B cell (primary cell): ENCODE measurements around the gene TCF15.

Experiments used
- EZH2 ChIP-seq: IDR thresholded peaks from 2 replicates; pipeline ENCODE4 v1.6.1; 2012; ENCODE audit warnings: borderline replicate concordance, low read depth, mild to moderate bottlenecking, moderate library complexity, low read length; ENCODE audit not compliant: insufficient read depth, poor library complexity, severe bottlenecking
- TF ChIP-seq, protein P1 (sequence below): fragments of 200-600 bp; IDR thresholded peaks from one replicate; pipeline ENCODE4 v1.8.0; 2022; ENCODE audit warnings: antibody characterized with exemption, mild to moderate bottlenecking

DNA sequence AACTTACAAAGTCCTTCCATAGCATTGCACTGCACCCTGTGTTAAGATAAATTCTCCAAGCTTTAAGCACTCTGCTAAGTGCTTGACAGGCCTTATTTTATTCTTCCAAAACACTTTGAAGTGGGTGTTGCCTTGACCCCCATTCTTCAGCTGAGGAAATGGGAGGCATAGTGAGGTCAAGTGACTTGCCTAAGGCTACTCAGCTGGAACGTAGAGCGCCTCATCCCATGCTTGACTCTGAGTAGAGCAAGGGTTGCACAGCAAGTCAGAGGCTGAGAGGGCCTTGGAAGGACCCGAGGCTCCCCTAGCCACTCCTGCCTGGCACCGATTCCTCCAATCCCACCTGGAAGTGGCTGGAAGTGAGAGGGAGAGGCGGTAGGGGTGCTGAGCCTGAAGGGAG is 46.9 kb downstream of the TCF15 start:
- TF ChIP-seq, protein P1, sequence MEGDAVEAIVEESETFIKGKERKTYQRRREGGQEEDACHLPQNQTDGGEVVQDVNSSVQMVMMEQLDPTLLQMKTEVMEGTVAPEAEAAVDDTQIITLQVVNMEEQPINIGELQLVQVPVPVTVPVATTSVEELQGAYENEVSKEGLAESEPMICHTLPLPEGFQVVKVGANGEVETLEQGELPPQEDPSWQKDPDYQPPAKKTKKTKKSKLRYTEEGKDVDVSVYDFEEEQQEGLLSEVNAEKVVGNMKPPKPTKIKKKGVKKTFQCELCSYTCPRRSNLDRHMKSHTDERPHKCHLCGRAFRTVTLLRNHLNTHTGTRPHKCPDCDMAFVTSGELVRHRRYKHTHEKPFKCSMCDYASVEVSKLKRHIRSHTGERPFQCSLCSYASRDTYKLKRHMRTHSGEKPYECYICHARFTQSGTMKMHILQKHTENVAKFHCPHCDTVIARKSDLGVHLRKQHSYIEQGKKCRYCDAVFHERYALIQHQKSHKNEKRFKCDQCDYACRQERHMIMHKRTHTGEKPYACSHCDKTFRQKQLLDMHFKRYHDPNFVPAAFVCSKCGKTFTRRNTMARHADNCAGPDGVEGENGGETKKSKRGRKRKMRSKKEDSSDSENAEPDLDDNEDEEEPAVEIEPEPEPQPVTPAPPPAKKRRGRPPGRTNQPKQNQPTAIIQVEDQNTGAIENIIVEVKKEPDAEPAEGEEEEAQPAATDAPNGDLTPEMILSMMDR = no peak
- TF ChIP-seq EZH2 = no peak
